Immature natural killer cell (primary cell): ENCODE results near the gene UBE2J1. TPM values are rescaled to one million over a fixed set of nuclear protein-coding genes. Genes with fewer than 3 reads are reported as not detected.

Experiments used
- DNase-seq, 3 donors: peaks; one replicate each; pipeline ENCODE4 v3.0.0; 2022; ENCODE audit warnings: mixed read lengths in 1 of 3
- H3K27ac Mint-ChIP-seq, 6 donors: one replicate each; pipeline ENCODE4 v1.8.0; 2020; ENCODE audit warnings: mixed read lengths in 6 of 6, mild to moderate bottlenecking in 5 of 6, inconsistent platforms in 4 of 6, moderate library complexity in 3 of 6
- H3K27me3 Mint-ChIP-seq, 3 donors: one replicate each; pipeline ENCODE4 v1.8.0; 2020 to 2021; ENCODE audit warnings: low read depth in 3 of 3, mild to moderate bottlenecking in 3 of 3, mixed read lengths in 3 of 3, moderate library complexity in 3 of 3, inconsistent platforms in 1 of 3
- H3K36me3 Mint-ChIP-seq, 3 donors: one replicate each; pipeline ENCODE4 v1.8.0; 2020; ENCODE audit warnings: mixed read lengths in 3 of 3, inconsistent platforms in 2 of 3, mild to moderate bottlenecking in 2 of 3
- H3K4me1 Mint-ChIP-seq, 2 donors: one replicate each; pipeline ENCODE4 v1.8.0; 2020; ENCODE audit warnings: inconsistent platforms in 2 of 2, mild to moderate bottlenecking in 2 of 2, mixed read lengths in 2 of 2, moderate library complexity in 1 of 2
- H3K4me3 Mint-ChIP-seq, 5 donors: one replicate each; pipeline ENCODE4 v1.8.0; 2020; ENCODE audit warnings: mild to moderate bottlenecking in 5 of 5, mixed read lengths in 5 of 5, inconsistent platforms in 3 of 5, moderate library complexity in 3 of 5
- H3K9me3 Mint-ChIP-seq, 6 donors: one replicate each; pipeline ENCODE4 v1.8.0; 2020; ENCODE audit warnings: mild to moderate bottlenecking in 6 of 6, mixed read lengths in 6 of 6, inconsistent platforms in 4 of 6, moderate library complexity in 3 of 6
- polyA plus RNA-seq, 3 donors: library from polyadenylated mRNA; unstranded; fragments of 300-500 nt; fragmentation: Illumina TruSeq; gene quantifications; one replicate each; pipeline ENCODE4 v1.2.3, GENCODE V29; 2021

UBE2J1 gene
- polyA plus RNA-seq, 3 donors from 2014 or later: 38.2 to 54.8 (median 40.8) TPM

DNA sequence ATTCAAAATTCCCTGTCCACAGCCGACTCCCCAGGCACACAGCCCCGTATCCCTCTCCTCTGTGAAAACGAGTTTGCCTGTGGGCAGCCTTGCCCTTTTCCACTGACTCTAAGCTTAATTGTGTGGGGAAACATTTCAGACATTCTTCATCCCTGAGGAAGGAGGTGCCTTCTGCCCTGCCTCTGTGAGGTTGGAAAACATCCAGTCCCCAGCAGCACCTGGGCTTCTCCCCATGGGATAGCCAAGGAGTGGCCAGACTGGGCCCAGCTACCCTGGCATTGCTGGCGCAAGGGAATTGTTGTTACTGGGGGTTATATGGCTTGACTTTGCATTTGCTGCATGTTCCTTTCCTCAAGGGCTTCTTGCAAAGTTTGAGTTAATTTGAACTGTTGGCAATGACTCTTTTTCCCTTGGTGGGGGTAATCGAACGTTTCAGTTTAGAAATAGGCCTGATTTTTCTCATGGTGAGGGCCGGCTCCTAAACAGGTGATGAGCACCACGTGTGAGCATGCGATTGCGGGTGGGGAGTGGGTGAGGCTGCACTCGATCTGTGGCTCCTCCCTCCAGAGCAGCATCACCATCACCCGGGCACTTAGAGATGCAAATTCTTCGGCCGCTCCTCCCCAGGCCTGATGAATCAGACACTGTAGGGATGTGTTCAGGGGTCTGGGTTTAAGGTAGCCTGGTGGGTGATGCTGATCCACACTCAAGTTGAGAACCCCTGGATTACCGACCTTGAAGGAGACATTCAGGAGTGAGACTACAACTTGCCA, 67.4 kb downstream of the UBE2J1 start:
- Mint-ChIP-seq H3K4me1 (no peaks in the 10 kb centered on the region), H3K27ac (no peak overlapping the region), H3K9me3 (no peaks in the 10 kb centered on the region), H3K36me3 (no peaks in the 10 kb centered on the region), H3K4me3 (no peak overlapping the region), H3K27me3 (peaks cover 3 to 5% (median 4%) of the 10 kb centered on the region in 3 donors)
- no peak for DNase-seq

DNA sequence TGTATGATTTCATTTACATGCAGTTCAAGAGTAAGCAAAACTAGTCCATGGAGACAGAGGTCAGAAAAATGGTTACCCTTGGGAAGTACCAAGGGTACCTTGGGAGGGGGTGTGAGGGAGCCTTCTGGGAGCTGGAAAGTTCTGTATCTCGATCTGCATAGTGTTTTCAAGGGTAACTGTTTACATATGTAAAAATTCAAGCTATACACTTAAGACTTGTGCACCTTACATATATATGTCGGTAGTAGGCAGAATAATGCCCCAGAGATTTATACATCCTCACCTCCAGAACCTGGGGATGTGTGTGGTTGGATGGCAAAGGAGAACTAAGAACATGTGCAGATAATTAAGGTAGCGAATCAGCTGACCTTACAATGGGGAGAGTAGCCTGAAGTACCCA, 68.4 kb downstream of the UBE2J1 start:
- no peaks in the 10 kb centered on the region for H3K36me3 Mint-ChIP-seq

DNA sequence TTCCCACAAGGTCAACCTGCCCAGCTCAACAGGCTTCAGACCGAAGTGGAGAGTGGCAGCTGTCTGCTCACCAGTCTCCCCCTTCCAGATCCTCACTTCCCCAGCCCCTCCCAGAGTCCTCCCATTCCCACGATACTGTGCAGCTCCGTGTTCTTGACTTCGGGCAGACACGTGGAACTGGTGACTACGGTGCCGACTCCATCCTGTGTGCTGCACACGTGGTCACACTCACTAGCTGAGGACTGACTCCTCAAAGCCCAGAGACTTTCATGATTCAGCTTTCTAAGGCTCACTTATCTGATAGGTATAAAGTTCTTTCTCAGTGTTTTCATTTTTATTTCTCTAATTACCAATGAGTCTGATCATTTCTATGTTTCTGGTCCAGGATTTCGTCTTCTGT, 69.8 kb downstream of the UBE2J1 start:
- no peak overlapping the region for H3K27ac Mint-ChIP-seq
- no peak for DNase-seq
- no peaks in the 10 kb centered on the region for H3K9me3 Mint-ChIP-seq
- no peak overlapping the region for H3K4me3 Mint-ChIP-seq
- no peaks in the 10 kb centered on the region for H3K36me3 Mint-ChIP-seq
- H3K27me3 Mint-ChIP-seq: peaks cover 3 to 4% (median 3%) of the 10 kb centered on the region in 3 donors
- no peaks in the 10 kb centered on the region for H3K4me1 Mint-ChIP-seq

More for the DNA sequence above, 68.4 kb downstream of the UBE2J1 start:
- peaks cover 3 to 4% (median 3%) of the 10 kb centered on the region in 3 donors for H3K27me3 Mint-ChIP-seq
- no peaks in the 10 kb centered on the region for H3K9me3 Mint-ChIP-seq
- DNase-seq: no peak
- no peaks in the 10 kb centered on the region for H3K4me1 Mint-ChIP-seq
- H3K4me3 Mint-ChIP-seq: no peak overlapping the region
- H3K27ac Mint-ChIP-seq: no peak overlapping the region

DNA sequence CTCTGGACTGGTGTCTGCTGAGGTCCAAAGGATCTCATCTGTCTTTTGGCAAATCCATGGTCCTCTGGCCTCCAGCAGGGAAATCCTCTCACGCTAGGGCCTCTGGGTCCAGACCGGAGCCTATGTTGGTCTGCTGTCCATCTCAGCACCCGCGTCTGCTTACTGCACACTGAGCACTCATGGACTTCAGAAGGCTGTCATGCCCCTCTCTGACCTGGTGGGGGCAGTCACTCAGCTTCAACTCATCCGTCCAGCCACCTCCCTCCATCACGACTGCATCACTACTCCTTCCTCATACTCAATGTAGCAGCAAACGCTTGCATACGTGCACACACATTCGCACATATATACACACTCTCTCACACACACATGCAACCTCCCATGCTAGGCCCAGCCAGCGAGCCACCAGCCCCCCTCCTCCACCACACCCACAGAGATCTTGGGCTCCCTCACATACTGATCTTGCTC, 70.7 kb downstream of the UBE2J1 start:
- no peaks in the 10 kb centered on the region for H3K9me3 Mint-ChIP-seq
- peaks cover 3 to 4% (median 3%) of the 10 kb centered on the region in 3 donors for H3K27me3 Mint-ChIP-seq
- no peak for DNase-seq
- no peaks in the 10 kb centered on the region for H3K4me1 Mint-ChIP-seq
- no peaks in the 10 kb centered on the region for H3K36me3 Mint-ChIP-seq
- peak overlapping the region in 1 of 6 donors; percentile 13 for H3K27ac Mint-ChIP-seq
- no peak overlapping the region for H3K4me3 Mint-ChIP-seq

DNA sequence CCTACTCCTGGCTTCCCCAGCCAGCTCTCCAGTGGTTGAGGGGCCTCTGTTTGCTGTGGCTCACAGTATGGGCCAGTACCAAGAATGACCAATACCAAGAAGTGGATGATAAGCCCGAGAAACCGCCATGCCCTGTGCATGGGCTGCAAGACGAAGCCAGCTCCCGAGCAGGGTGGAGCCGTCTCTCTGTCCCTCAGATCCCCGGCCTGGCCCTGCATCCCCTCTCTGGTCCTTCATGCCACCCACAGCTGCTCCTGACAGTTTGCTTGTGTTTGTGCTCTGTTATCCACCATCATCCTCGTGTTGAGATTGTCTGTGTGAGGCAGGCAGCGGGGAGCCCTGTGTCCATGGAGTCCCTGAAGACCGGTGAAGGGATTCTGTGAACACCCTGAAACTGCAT, 73.6 kb downstream of the UBE2J1 start:
- no peaks in the 10 kb centered on the region for H3K4me1 Mint-ChIP-seq
- peaks cover 2 to 3% (median 2%) of the 10 kb centered on the region in 3 donors for H3K27me3 Mint-ChIP-seq
- DNase-seq: no peak
- no peaks in the 10 kb centered on the region for H3K36me3 Mint-ChIP-seq
- H3K4me3 Mint-ChIP-seq: no peak overlapping the region
- no peaks in the 10 kb centered on the region for H3K9me3 Mint-ChIP-seq
- H3K27ac Mint-ChIP-seq: no peak overlapping the region

Other genes with a start within 250 kb of the UBE2J1 start
- under 1 TPM in 2 of 3 donors, not detected in 1; 0.22 to 0.45 TPM for gene SRSF12, start 234.7 kb downstream of the UBE2J1 start, polyA plus RNA-seq
- 10 to 100 TPM in 1 of 3 donors, 1 to 10 TPM in 2; 6.6 to 10.1 (median 7.3) TPM for gene PM20D2, start 206.7 kb downstream of the UBE2J1 start, polyA plus RNA-seq
- gene GABRR1, start 135.4 kb downstream of the UBE2J1 start, polyA plus RNA-seq: not detected
- not detected for gene GABRR2, start 37.4 kb downstream of the UBE2J1 start, polyA plus RNA-seq
- gene RRAGD, start 59.6 kb upstream of the UBE2J1 start, polyA plus RNA-seq: under 1 TPM in 2 of 3 donors, not detected in 1; 0.11 to 0.22 TPM
- 1 to 10 TPM in 1 of 3 donors, under 1 TPM in 2; 0.06 to 3.0 (median 0.52) TPM for gene ANKRD6, start 80.4 kb upstream of the UBE2J1 start, polyA plus RNA-seq